IMR-90 (cell line): ENCODE data around the gene EGFL8.

Experiments
- BHLHE40 ChIP-seq: fragments of 150-350 bp; IDR thresholded peaks from 2 replicates; pipeline ENCODE4 v1.6.1; 2016; ENCODE audit warnings: mild to moderate bottlenecking, low read depth, low read length
- CHD1 ChIP-seq: IDR thresholded peaks from 2 replicates; pipeline ENCODE4 v1.6.1; 2012; ENCODE audit warnings: low read depth, low read length, improper control_type of control experiment
- CTCF ChIP-seq: conservative IDR thresholded peaks from 2 replicates; pipeline ENCODE4 v1.5.1; 2012; ENCODE audit warnings: mild to moderate bottlenecking, low read depth, low read length, improper control_type of control experiment
- ELK1 ChIP-seq: fragments of 150-350 bp; IDR thresholded peaks from 2 replicates; pipeline ENCODE4 v1.6.1; 2016; ENCODE audit warnings: low read depth, mild to moderate bottlenecking, low read length, moderate library complexity, borderline replicate concordance
- FOS ChIP-seq: fragments of 150-350 bp; IDR thresholded peaks from 2 replicates; pipeline ENCODE4 v1.6.1; 2016; ENCODE audit warnings: low read depth, low read length
- MAFK ChIP-seq: IDR thresholded peaks from 2 replicates; pipeline ENCODE4 v1.6.1; 2012; ENCODE audit warnings: low read depth, low read length, improper control_type of control experiment
- MAZ ChIP-seq: IDR thresholded peaks from 2 replicates; pipeline ENCODE4 v1.6.1; 2012; ENCODE audit warnings: low read depth, mild to moderate bottlenecking, low read length, improper control_type of control experiment, moderate library complexity, borderline replicate concordance
- POLR2A ChIP-seq: IDR thresholded peaks from 2 replicates; pipeline ENCODE4 v1.6.1; 2012; ENCODE audit warnings: mild to moderate bottlenecking, low read depth, low read length
- RAD21 ChIP-seq: IDR thresholded peaks from 2 replicates; pipeline ENCODE4 v1.6.1; 2012; ENCODE audit warnings: low read length, improper control_type of control experiment
- RCOR1 ChIP-seq: IDR thresholded peaks from 2 replicates; pipeline ENCODE4 v1.6.1; 2012; ENCODE audit warnings: mild to moderate bottlenecking, low read length, improper control_type of control experiment; ENCODE audit not compliant: insufficient replicate concordance
- RFX5 ChIP-seq: IDR thresholded peaks from 2 replicates; pipeline ENCODE4 v1.8.0; 2012; ENCODE audit warnings: low read depth, mild to moderate bottlenecking, low read length, moderate library complexity
- SMC3 ChIP-seq: fragments of 150-350 bp; IDR thresholded peaks from 2 replicates; pipeline ENCODE4 v1.6.1; 2016; ENCODE audit warnings: low read depth, mild to moderate bottlenecking, antibody characterized with exemption, low read length, moderate library complexity
- USF2 ChIP-seq: fragments of 150-350 bp; IDR thresholded peaks from 2 replicates; pipeline ENCODE4 v1.6.1; 2017; ENCODE audit warnings: mild to moderate bottlenecking, antibody characterized with exemption, low read length, low read depth

GRCh38 chr6:32131439-32131948 is 32.9 kb upstream of the EGFL8 start:
- TF ChIP-seq CTCF, result no peak
- no peak for TF ChIP-seq ELK1
- no peak for TF ChIP-seq BHLHE40
- TF ChIP-seq USF2, result no peak
- TF ChIP-seq RAD21, result no peak
- TF ChIP-seq MAZ, result no peak
- TF ChIP-seq POLR2A, result no peak
- TF ChIP-seq CHD1, result no peak
- TF ChIP-seq RFX5, result no peak
- TF ChIP-seq RCOR1, result no peak
- no peak for TF ChIP-seq FOS
- TF ChIP-seq MAFK, result no peak
- no peak for TF ChIP-seq SMC3
